Measurements from ENCODE around the gene ESRRB. TPM values are rescaled to one million over a fixed set of nuclear protein-coding genes. Genes with fewer than 3 reads are reported as not detected.

The ESRRB gene
- total RNA-seq, 2 donors from 2014 or later, result 0.33 TPM; not detected in 1

- Mint-ChIP-seq H3K4me1 (ENCODE audit: low read depth in 2 of 2) (no peaks in the 10 kb centered on the region), H3K9me3 (no peaks in the 10 kb centered on the region), H3K27me3 (peaks cover 0 to 2% of the 10 kb centered on the region in 2 donors), H3K36me3 (no peaks in the 10 kb centered on the region), H3K4me3 (no peak overlapping the region), H3K27ac (no peak overlapping the region)
- ATAC-seq (no peak), DNase-seq (ENCODE audit: low spot score) (peak; percentile 40)
Measured at GRCh38 chr14:76396714-76397187, 20.8 kb downstream of the ESRRB start.

- Mint-ChIP-seq H3K4me1 (ENCODE audit: low read depth in 2 of 2) (no peaks in the 10 kb centered on the region), H3K27me3 (peaks cover 16 to 21% of the 10 kb centered on the region in 2 donors), H3K27ac (no peak overlapping the region), H3K9me3 (no peaks in the 10 kb centered on the region), H3K4me3 (no peak overlapping the region), H3K36me3 (no peaks in the 10 kb centered on the region)
- ATAC-seq (no peak), DNase-seq (ENCODE audit: low spot score) (no peak)
Measured at GRCh38 chr14:76405627-76406026, 29.7 kb downstream of the ESRRB start.

GRCh38 chr14:76407449-76408150 lies 31.7 kb downstream of the ESRRB start:
- Mint-ChIP-seq H3K9me3 (no peaks in the 10 kb centered on the region), H3K4me3 (no peak overlapping the region), H3K27ac (no peak overlapping the region), H3K36me3 (no peaks in the 10 kb centered on the region), H3K27me3 (peaks cover 18 to 28% of the 10 kb centered on the region in 2 donors), H3K4me1 (ENCODE audit: low read depth in 2 of 2) (no peaks in the 10 kb centered on the region)
- DNase-seq (ENCODE audit: low spot score) (no peak), ATAC-seq (peak; percentile 37 to 46)

- H3K4me1 Mint-ChIP-seq (ENCODE audit: low read depth in 2 of 2), result peaks cover 0 to 4% of the 10 kb centered on the region in 2 donors
- H3K36me3 Mint-ChIP-seq, result no peaks in the 10 kb centered on the region
- no peak overlapping the region for H3K4me3 Mint-ChIP-seq
- no peak for DNase-seq (ENCODE audit: low spot score)
- no peak for ATAC-seq
- H3K27me3 Mint-ChIP-seq, result peaks cover 20 to 31% of the 10 kb centered on the region in 2 donors
- no peak overlapping the region for H3K27ac Mint-ChIP-seq
- no peaks in the 10 kb centered on the region for H3K9me3 Mint-ChIP-seq
Measured at GRCh38 chr14:76408877-76409276, 32.9 kb downstream of the ESRRB start.

- Mint-ChIP-seq H3K27ac (no peak overlapping the region), H3K9me3 (no peaks in the 10 kb centered on the region), H3K4me1 (ENCODE audit: low read depth in 2 of 2) (peaks cover 4 to 9% of the 10 kb centered on the region in 2 donors), H3K27me3 (peaks cover 29 to 38% of the 10 kb centered on the region in 2 donors), H3K4me3 (no peak overlapping the region), H3K36me3 (no peaks in the 10 kb centered on the region)
- no peak for ATAC-seq
- DNase-seq (ENCODE audit: low spot score), result no peak
Measured at GRCh38 chr14:76412501-76412900, 36.6 kb downstream of the ESRRB start.

- Mint-ChIP-seq H3K4me1 (ENCODE audit: low read depth in 2 of 2) (peaks cover 4 to 9% of the 10 kb centered on the region in 2 donors), H3K9me3 (no peaks in the 10 kb centered on the region), H3K36me3 (no peaks in the 10 kb centered on the region), H3K27me3 (peaks cover 31 to 38% of the 10 kb centered on the region in 2 donors), H3K27ac (no peak overlapping the region), H3K4me3 (no peak overlapping the region)
- DNase-seq (ENCODE audit: low spot score) (no peak), ATAC-seq (peak in 1 of 2 donors; percentile 30)
Measured at GRCh38 chr14:76413106-76413961, 37.4 kb downstream of the ESRRB start.

- Mint-ChIP-seq H3K9me3 (no peaks in the 10 kb centered on the region), H3K27ac (no peak overlapping the region), H3K4me3 (no peak overlapping the region), H3K36me3 (no peaks in the 10 kb centered on the region), H3K4me1 (ENCODE audit: low read depth in 2 of 2) (peaks cover 4 to 9% of the 10 kb centered on the region in 2 donors), H3K27me3 (peaks cover 31 to 38% of the 10 kb centered on the region in 2 donors)
- DNase-seq (ENCODE audit: low spot score) (no peak), ATAC-seq (no peak)
Measured at GRCh38 chr14:76413962-76414600, 38.1 kb downstream of the ESRRB start.

- H3K4me1 Mint-ChIP-seq (ENCODE audit: low read depth in 2 of 2), result peaks cover under 1% of the 10 kb centered on the region in 2 donors
- peaks cover 16 to 18% of the 10 kb centered on the region in 2 donors for H3K27me3 Mint-ChIP-seq
- DNase-seq (ENCODE audit: low spot score) (no peak), ATAC-seq (no peak)
- no peaks in the 10 kb centered on the region for H3K36me3 Mint-ChIP-seq
- no peaks in the 10 kb centered on the region for H3K9me3 Mint-ChIP-seq
- no peak overlapping the region for H3K27ac Mint-ChIP-seq
- H3K4me3 Mint-ChIP-seq, result no peak overlapping the region
Measured at GRCh38 chr14:76419399-76419798, 43.5 kb downstream of the ESRRB start.

- Mint-ChIP-seq H3K27ac (no peak overlapping the region), H3K4me3 (no peak overlapping the region), H3K9me3 (no peaks in the 10 kb centered on the region), H3K4me1 (ENCODE audit: low read depth in 2 of 2) (no peaks in the 10 kb centered on the region), H3K27me3 (peaks cover 8 to 14% of the 10 kb centered on the region in 2 donors), H3K36me3 (no peaks in the 10 kb centered on the region)
- ATAC-seq (no peak), DNase-seq (ENCODE audit: low spot score) (no peak)
Measured at GRCh38 chr14:76420827-76421226, 44.9 kb downstream of the ESRRB start.

- H3K27ac Mint-ChIP-seq, result no peak overlapping the region
- H3K9me3 Mint-ChIP-seq, result no peaks in the 10 kb centered on the region
- H3K36me3 Mint-ChIP-seq, result no peaks in the 10 kb centered on the region
- H3K27me3 Mint-ChIP-seq, result peaks cover 5 to 16% of the 10 kb centered on the region in 2 donors
- no peak for ATAC-seq
- H3K4me3 Mint-ChIP-seq, result no peak overlapping the region
- H3K4me1 Mint-ChIP-seq (ENCODE audit: low read depth in 2 of 2), result no peaks in the 10 kb centered on the region
- DNase-seq (ENCODE audit: low spot score), result no peak
Measured at GRCh38 chr14:76421662-76422061, 45.7 kb downstream of the ESRRB start.

GRCh38 chr14:76422662-76423061 lies 46.7 kb downstream of the ESRRB start:
- no peak for DNase-seq (ENCODE audit: low spot score)
- no peak overlapping the region for H3K27ac Mint-ChIP-seq
- no peaks in the 10 kb centered on the region for H3K9me3 Mint-ChIP-seq
- no peaks in the 10 kb centered on the region for H3K4me1 Mint-ChIP-seq (ENCODE audit: low read depth in 2 of 2)
- H3K27me3 Mint-ChIP-seq, result peaks cover 0 to 14% of the 10 kb centered on the region in 2 donors
- no peaks in the 10 kb centered on the region for H3K36me3 Mint-ChIP-seq
- no peak overlapping the region for H3K4me3 Mint-ChIP-seq
- ATAC-seq, result no peak

- no peaks in the 10 kb centered on the region for H3K4me1 Mint-ChIP-seq (ENCODE audit: low read depth in 2 of 2)
- peaks cover 0 to 14% of the 10 kb centered on the region in 2 donors for H3K27me3 Mint-ChIP-seq
- no peaks in the 10 kb centered on the region for H3K9me3 Mint-ChIP-seq
- no peaks in the 10 kb centered on the region for H3K36me3 Mint-ChIP-seq
- DNase-seq (ENCODE audit: low spot score), result no peak
- H3K27ac Mint-ChIP-seq, result no peak overlapping the region
- no peak overlapping the region for H3K4me3 Mint-ChIP-seq
- no peak for ATAC-seq
Measured at GRCh38 chr14:76423534-76423933, 47.6 kb downstream of the ESRRB start.

- no peak for DNase-seq (ENCODE audit: low spot score)
- Mint-ChIP-seq H3K4me3 (no peak overlapping the region), H3K36me3 (no peaks in the 10 kb centered on the region), H3K4me1 (ENCODE audit: low read depth in 2 of 2) (no peaks in the 10 kb centered on the region), H3K9me3 (no peaks in the 10 kb centered on the region), H3K27me3 (peaks cover 0 to 14% of the 10 kb centered on the region in 2 donors), H3K27ac (no peak overlapping the region)
- ATAC-seq, result no peak
Measured at GRCh38 chr14:76424359-76424758, 48.4 kb downstream of the ESRRB start.

Measured in natural killer cell treated with Interleukin-12 subunit alpha and Interleukin-12 subunit beta and Interleukin-15 and Interleukin-18, amount 100 ng/mL, for 72 hours (primary cell).